Body of pancreas (tissue), 4 donors: ENCODE measurements around the gene GPR18. TPM values are rescaled to one million over a fixed set of nuclear protein-coding genes. Genes with fewer than 3 reads are reported as not detected.
A peak's percentile ranks its signal among the peaks of the same experiment; 100 is the strongest.

Experiments
- ATAC-seq: fragments of 150-250 bp; one replicate; pipeline ENCODE4 v1.9.1; 2016
- DNase-seq, 4 donors: peaks; one replicate each; pipeline ENCODE4 v3.0.0-alpha.2; 2019
- H3K27ac ChIP-seq, 4 donors: fragments of 200-600 bp; sonication (generic); 1 replicate in 3 of 4; 2 replicates in 1 of 4; pipeline versions ENCODE4 v1.5.1 to v1.6.1; 2016 to 2019; ENCODE audit warnings: mild to moderate bottlenecking in 1 of 4, mixed read lengths in 1 of 4, moderate library complexity in 1 of 4
- H3K27me3 ChIP-seq, 2 donors: fragments of 200-600 bp; sonication (generic); one replicate each; pipeline ENCODE4 v1.6.0; 2016; ENCODE audit warnings: mild to moderate bottlenecking in 1 of 2
- H3K36me3 ChIP-seq, 2 donors: fragments of 200-600 bp; sonication (generic); replicated peaks in 1 of 2; 2 replicates each; pipeline ENCODE4 v1.5.1; 2016; ENCODE audit warnings: low read depth in 2 of 2; ENCODE audit not compliant: insufficient read depth in 1 of 2
- H3K4me1 ChIP-seq: fragments of 200-600 bp; sonication (generic); one replicate; pipeline ENCODE4 v1.6.0; 2016
- H3K4me3 ChIP-seq, 2 donors: fragments of 200-600 bp; sonication (generic); 1 replicate in 1 of 2; 2 replicates in 1 of 2; pipeline ENCODE4 v1.5.1; 2016 to 2019
- H3K9me3 ChIP-seq, 3 donors: fragments of 200-600 bp; sonication (generic); 1 replicate in 2 of 3; 2 replicates in 1 of 3; pipeline ENCODE4 v1.5.1; 2016
- POLR2A ChIP-seq, 3 donors: fragments of 450-650 bp; IDR thresholded peaks; one replicate each; pipeline ENCODE4 v1.6.1; 2016; ENCODE audit warnings: antibody characterized with exemption in 3 of 3, mild to moderate bottlenecking in 2 of 3
- WGBS, 2 donors: methylation state at CpG; one replicate each; pipeline ENCODE4 v1.1.5; 2017; 5-methylcytosine and 5-hydroxymethylcytosine counted together
- intact Hi-C: fragments of 100-400 bp; cut with DNase I; formaldehyde crosslinking; loops from one replicate; pipeline ENCODE4 v1.15.1; 2023
- total RNA-seq, 2 donors: library from RNA; depleted of rRNA; stranded (reverse); fragments of >200 nt; gene quantifications; one replicate each; pipeline ENCODE4 v1.1.0, GENCODE V29; 2016
- TF ChIP-seq, protein P1 (sequence below), 7 experiments: fragments of 450-650 bp in 4 of 7; fragments of 200-600 bp in 3 of 7; sonication (generic) in 3 of 7; IDR thresholded peaks; one replicate each; pipeline ENCODE4 v1.5.1; 2016 to 2019; ENCODE audit warnings: antibody characterized with exemption in 7 of 7

Gene GPR18
- total RNA-seq, 2 donors from 2014 or later, result not detected

DNA sequence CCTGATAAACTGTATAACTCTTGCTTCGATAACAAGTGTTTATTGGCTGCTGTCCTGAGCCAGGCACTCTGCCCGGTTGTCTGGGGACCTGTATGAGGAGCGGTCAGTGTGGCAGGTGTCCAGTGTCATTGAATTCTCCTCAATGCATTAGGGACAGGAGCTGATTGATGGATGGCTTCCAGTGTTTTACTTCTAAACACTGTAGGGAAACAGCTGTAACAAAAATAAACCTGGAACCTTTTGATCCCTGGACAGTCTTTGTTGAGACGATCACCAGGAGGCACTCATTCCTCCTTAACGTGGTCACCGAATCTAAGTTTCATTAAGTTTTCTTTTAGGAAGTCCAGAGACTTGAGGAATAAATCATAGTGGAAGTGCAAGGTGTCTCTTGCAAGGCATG lies 39.6 kb downstream of the GPR18 start:
- intact Hi-C loops, result no loop called here
- no peaks in the 10 kb centered on the region for H3K9me3 ChIP-seq
- H3K27me3 ChIP-seq, result no peaks in the 10 kb centered on the region
- peak; percentile 77 for ATAC-seq
- TF ChIP-seq, protein P1, sequence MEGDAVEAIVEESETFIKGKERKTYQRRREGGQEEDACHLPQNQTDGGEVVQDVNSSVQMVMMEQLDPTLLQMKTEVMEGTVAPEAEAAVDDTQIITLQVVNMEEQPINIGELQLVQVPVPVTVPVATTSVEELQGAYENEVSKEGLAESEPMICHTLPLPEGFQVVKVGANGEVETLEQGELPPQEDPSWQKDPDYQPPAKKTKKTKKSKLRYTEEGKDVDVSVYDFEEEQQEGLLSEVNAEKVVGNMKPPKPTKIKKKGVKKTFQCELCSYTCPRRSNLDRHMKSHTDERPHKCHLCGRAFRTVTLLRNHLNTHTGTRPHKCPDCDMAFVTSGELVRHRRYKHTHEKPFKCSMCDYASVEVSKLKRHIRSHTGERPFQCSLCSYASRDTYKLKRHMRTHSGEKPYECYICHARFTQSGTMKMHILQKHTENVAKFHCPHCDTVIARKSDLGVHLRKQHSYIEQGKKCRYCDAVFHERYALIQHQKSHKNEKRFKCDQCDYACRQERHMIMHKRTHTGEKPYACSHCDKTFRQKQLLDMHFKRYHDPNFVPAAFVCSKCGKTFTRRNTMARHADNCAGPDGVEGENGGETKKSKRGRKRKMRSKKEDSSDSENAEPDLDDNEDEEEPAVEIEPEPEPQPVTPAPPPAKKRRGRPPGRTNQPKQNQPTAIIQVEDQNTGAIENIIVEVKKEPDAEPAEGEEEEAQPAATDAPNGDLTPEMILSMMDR (IDR thresholded peaks at IDR 0.05), result no peak
- DNase-seq, result peak; percentile 70 to 88 (median 76)
- no peaks in the 10 kb centered on the region for H3K36me3 ChIP-seq
- 7 to 8% methylated on average over 6 of the region's 6 CpGs for WGBS, 2 donors
- peaks cover 32% of the 10 kb centered on the region for H3K4me1 ChIP-seq
- H3K4me3 ChIP-seq, result no peak overlapping the region
- peak overlapping the region in 1 of 4 donors; percentile 4 for H3K27ac ChIP-seq

DNA sequence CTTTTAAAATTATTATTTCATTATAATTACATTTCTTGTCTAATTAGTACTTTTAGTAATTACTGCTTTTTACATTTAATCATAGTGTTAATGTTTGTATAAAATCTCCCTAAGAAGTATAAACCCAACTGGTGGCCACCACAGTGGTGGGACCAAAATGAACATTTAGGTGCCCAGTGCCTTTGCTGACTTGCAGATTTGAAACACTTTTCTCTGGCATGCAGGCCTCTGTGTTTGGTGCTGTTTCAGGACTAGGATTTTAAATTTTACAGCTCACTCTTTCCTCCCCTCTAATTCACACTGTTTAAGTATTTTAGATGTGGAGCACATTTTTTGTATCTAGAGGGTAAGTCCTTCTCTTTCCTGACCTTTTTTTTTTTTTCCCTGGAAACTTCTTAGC lies 40.1 kb downstream of the GPR18 start:
- H3K4me1 ChIP-seq, result peaks cover 31% of the 10 kb centered on the region
- no peaks in the 10 kb centered on the region for H3K36me3 ChIP-seq
- intact Hi-C loops, result no loop called here
- TF ChIP-seq, protein P1 (IDR thresholded peaks at IDR 0.05), result no peak
- no peak for TF ChIP-seq POLR2A (IDR thresholded peaks at IDR 0.05)
- H3K27me3 ChIP-seq, result no peaks in the 10 kb centered on the region
- H3K4me3 ChIP-seq, result no peak overlapping the region
- peak overlapping the region in 1 of 4 donors; percentile 4 for H3K27ac ChIP-seq
- H3K9me3 ChIP-seq, result no peaks in the 10 kb centered on the region
- ATAC-seq (no peak), DNase-seq (no peak)

DNA sequence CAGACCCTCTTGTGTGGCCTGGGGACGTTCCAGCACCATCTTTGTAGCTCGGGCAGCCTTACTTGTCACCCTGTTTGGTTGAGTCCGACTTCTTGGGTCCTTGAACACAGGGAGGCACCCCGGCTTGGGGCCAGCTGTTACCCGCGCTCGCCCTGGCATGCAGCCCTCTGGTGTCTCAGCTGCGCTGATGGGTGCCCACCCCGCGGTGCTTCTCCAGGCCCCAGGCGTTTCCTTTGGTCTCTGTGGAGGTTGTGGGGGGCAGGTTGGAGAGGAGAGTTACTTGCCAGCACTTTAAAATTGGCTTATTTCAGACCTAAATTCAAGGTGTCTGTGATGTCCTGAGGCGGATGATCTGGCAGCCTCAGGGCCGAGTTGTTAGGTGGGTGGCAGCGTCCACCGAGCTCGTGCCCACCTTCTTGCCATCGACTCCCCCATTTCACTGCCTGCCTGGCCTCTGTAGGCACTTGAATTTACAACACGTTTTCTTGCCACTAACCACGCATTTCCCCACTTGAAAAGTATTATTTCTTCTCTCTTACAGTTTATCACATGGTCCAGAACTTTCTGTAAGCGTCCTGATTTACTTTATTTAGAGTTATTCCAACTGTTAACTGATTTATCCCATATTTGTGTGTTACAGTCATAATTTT lies 40.6 kb downstream of the GPR18 start:
- Histone ChIP-seq H3K4me3 (no peak overlapping the region), H3K9me3 (no peaks in the 10 kb centered on the region), H3K27ac (no peak overlapping the region), H3K36me3 (no peaks in the 10 kb centered on the region), H3K27me3 (no peaks in the 10 kb centered on the region), H3K4me1 (peaks cover 31% of the 10 kb centered on the region)
- TF ChIP-seq, protein P1 (IDR thresholded peaks at IDR 0.05), result no peak
- TF ChIP-seq POLR2A (IDR thresholded peaks at IDR 0.05), result no peak
- WGBS, 2 donors, result 49 to 55% methylated on average over 15 to 20 of the region's 20 CpGs
- intact Hi-C loops, result no loop called here
- no peak for ATAC-seq
- peak in 1 of 4 donors; percentile 51 for DNase-seq

DNA sequence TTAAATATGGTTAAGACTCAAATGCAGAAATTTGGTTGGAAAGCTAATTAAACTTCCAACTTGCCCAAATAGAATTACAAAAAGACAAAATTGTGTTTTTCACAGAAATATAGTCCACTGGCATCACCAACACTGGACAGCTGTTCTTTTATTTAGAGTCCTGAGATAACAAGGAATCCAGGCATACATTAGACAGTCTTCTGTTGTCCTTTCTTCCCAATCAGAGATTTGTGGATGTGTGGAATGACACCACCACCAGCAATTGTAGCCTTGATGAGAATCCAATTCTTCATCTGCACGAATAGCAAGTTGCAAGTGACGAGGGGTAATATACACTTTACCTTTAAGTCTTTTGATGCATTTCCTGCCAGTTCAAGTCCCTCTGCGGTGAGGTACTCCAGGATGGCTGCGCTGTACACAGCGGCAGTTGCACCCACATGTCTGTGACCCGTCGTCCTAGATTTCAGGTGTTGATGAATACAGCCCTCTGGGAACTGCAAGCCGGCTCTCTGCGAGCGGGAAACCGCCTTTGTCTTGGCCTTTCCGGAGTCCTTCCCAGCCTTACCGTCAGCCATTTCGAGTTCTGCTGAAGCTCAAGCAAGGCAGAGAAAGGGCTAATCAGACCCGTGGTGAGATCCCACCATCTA lies 42.9 kb downstream of the GPR18 start:
- H3K4me3 ChIP-seq, result no peak overlapping the region
- no peak for TF ChIP-seq POLR2A (IDR thresholded peaks at IDR 0.05)
- TF ChIP-seq, protein P1 (IDR thresholded peaks at IDR 0.05), result no peak
- WGBS, 2 donors, result 75 to 92% methylated on average over 15 of the region's 15 CpGs
- H3K4me1 ChIP-seq, result peaks cover 31% of the 10 kb centered on the region
- intact Hi-C loops, result no loop called here
- H3K27me3 ChIP-seq, result no peaks in the 10 kb centered on the region
- DNase-seq (no peak), ATAC-seq (no peak)
- no peak overlapping the region for H3K27ac ChIP-seq
- H3K36me3 ChIP-seq, result no peaks in the 10 kb centered on the region
- H3K9me3 ChIP-seq, result no peaks in the 10 kb centered on the region

DNA sequence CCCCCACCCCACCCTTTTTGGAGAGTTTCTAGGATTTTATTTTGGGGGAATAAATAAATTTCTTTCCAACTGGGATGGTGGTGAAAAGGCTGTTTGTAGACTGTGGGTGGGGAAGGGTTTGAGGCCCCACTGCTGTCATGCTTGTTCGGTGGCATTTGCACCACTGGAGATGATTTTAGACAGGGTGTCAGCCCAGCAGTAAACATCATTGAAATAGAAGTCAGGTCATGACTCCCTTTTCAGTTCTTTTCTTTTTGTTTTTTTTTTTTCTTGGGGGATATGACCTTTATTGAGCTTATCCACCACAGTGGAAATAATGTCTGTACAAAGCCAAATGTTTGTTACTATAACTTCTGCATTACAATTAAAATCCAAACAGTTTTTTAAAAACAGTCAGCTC lies 43.4 kb downstream of the GPR18 start:
- Histone ChIP-seq H3K4me3 (no peak overlapping the region), H3K9me3 (no peaks in the 10 kb centered on the region), H3K36me3 (no peaks in the 10 kb centered on the region), H3K27ac (no peak overlapping the region), H3K27me3 (no peaks in the 10 kb centered on the region), H3K4me1 (peaks cover 31% of the 10 kb centered on the region)
- WGBS, 2 donors, result 75 to 80% methylated on average over 1 of the region's 1 CpG
- ATAC-seq (no peak), DNase-seq (no peak)
- intact Hi-C loops, result no loop called here
- TF ChIP-seq, protein P1 (IDR thresholded peaks at IDR 0.05), result no peak
- TF ChIP-seq POLR2A (IDR thresholded peaks at IDR 0.05), result no peak
